B cell (primary cell): Measurements from ENCODE around the gene NIP7. TPM values are rescaled to one million over a fixed set of nuclear protein-coding genes. Genes with fewer than 3 reads are reported as not detected.

Experiments used
- polyA plus RNA-seq: library from polyadenylated mRNA; depleted of rRNA; stranded (reverse); fragments of >200 nt; gene quantifications from 2 replicates; pipeline ENCODE4 v1.2.3, GENCODE V29; 2012
- total RNA-seq, 2 donors: library from RNA; stranded (reverse); fragments of 120-200 nt in 1 of 2; gene quantifications; 1 replicate in 1 of 2; 2 replicates in 1 of 2; pipeline versions ENCODE4 v1.2.3 to v1.2.4, GENCODE V29; 2013 to 2022

Gene NIP7
- total and polyA plus RNA-seq, 2 donors (not counting 1 experiment from before 2014, with no cell fraction given) = 4.4 to 20.2 TPM

Other genes starting within 250 kb of the NIP7 start
- gene HAS3, start 234.1 kb upstream of the NIP7 start, total RNA-seq = 2.5 and 2.6 TPM in 2 replicates
- 1.4 and 2.0 TPM in 2 replicates for gene HAS3, start 234.1 kb upstream of the NIP7 start, polyA plus RNA-seq
- gene CHTF8, start 207.2 kb upstream of the NIP7 start, total RNA-seq = 112 and 118 TPM in 2 replicates
- 35.0 and 65.0 TPM in 2 replicates for gene CHTF8, start 207.2 kb upstream of the NIP7 start, polyA plus RNA-seq
- gene UTP4, start 207.1 kb upstream of the NIP7 start, total RNA-seq = 29.4 and 30.1 TPM in 2 replicates
- gene UTP4, start 207.1 kb upstream of the NIP7 start, polyA plus RNA-seq = 20.6 and 24.3 TPM in 2 replicates
- gene SNTB2, start 152.6 kb upstream of the NIP7 start, total RNA-seq = 16.2 and 19.3 TPM in 2 replicates
- gene SNTB2, start 152.6 kb upstream of the NIP7 start, polyA plus RNA-seq = 2.9 and 3.8 TPM in 2 replicates
- 41.4 and 43.8 TPM in 2 replicates for gene VPS4A, start 28.4 kb upstream of the NIP7 start, total RNA-seq
- gene VPS4A, start 28.4 kb upstream of the NIP7 start, polyA plus RNA-seq = 32.5 and 33.1 TPM in 2 replicates
- gene PDF, start 9.2 kb upstream of the NIP7 start, total RNA-seq = 9.2 and 9.6 TPM in 2 replicates
- gene PDF, start 9.2 kb upstream of the NIP7 start, polyA plus RNA-seq = 4.3 and 5.5 TPM in 2 replicates
- 61.6 and 62.0 TPM in 2 replicates for gene COG8, start 208 bp upstream of the NIP7 start, total RNA-seq
- gene COG8, start 208 bp upstream of the NIP7 start, polyA plus RNA-seq = 22.9 and 34.4 TPM in 2 replicates
- 4.5 and 6.3 TPM in 2 replicates for gene TMED6, start 12.0 kb downstream of the NIP7 start, total RNA-seq
- 0.78 and 0.81 TPM in 2 replicates for gene TMED6, start 12.0 kb downstream of the NIP7 start, polyA plus RNA-seq
- 61.1 and 64.1 TPM in 2 replicates for gene TERF2, start 46.2 kb downstream of the NIP7 start, total RNA-seq
- gene TERF2, start 46.2 kb downstream of the NIP7 start, polyA plus RNA-seq = 20.4 and 22.2 TPM in 2 replicates
- 56.7 and 64.7 TPM in 2 replicates for gene CYB5B, start 84.8 kb downstream of the NIP7 start, total RNA-seq
- gene CYB5B, start 84.8 kb downstream of the NIP7 start, polyA plus RNA-seq = 21.5 and 41.6 TPM in 2 replicates
- 50.0 and 52.1 TPM in 2 replicates for gene NFAT5, start 226.2 kb downstream of the NIP7 start, total RNA-seq
- 6.3 and 7.7 TPM in 2 replicates for gene NFAT5, start 226.2 kb downstream of the NIP7 start, polyA plus RNA-seq